ENCODE measurements around the gene TRIM74. TPM values are rescaled to one million over a fixed set of nuclear protein-coding genes. Genes with fewer than 3 reads are reported as not detected.
"Not testable (repeated sequence)": the region's sequence is repeated elsewhere in the genome, so short reads cannot be mapped to it uniquely, and the experiment has no call there.

Gene TRIM74
- total RNA-seq, 1 experiment from 2014 or later: 0.26 TPM

GRCh38 chr7:72928216-72928615, 41.0 kb downstream of the TRIM74 start:
- TF ChIP-seq CTCF (conservative IDR thresholded peaks at IDR 0.05): peak; percentile 32; the same call in 2 of the 3 replicates
- not testable (repeated sequence) for H2BK120ac ChIP-seq (ENCODE audit: low read depth, low read length, poor library complexity, severe bottlenecking)

GRCh38 chr7:72927791-72928190, 41.5 kb downstream of the TRIM74 start:
- H3K4me3 Mint-ChIP-seq; H3K14ac ChIP-seq (ENCODE audit: insufficient read depth, low read length); H2AK5ac ChIP-seq (ENCODE audit: insufficient read length, low read length); DNase-seq; H4K8ac ChIP-seq (replicated peaks; ENCODE audit: insufficient read length, low read depth, low read length); H3K18ac ChIP-seq (ENCODE audit: insufficient read length, low read depth, low read length); H2AFZ ChIP-seq (ENCODE audit: low read length); H4K20me1 ChIP-seq (ENCODE audit: control insufficient read depth, insufficient read depth, insufficient read length); H2BK12ac ChIP-seq (ENCODE audit: insufficient read length, low read depth, low read length); H3K23ac ChIP-seq (ENCODE audit: insufficient read length, low read depth, low read length); H2BK120ac ChIP-seq (ENCODE audit: low read depth, low read length, poor library complexity, severe bottlenecking); H3K56ac ChIP-seq (ENCODE audit: insufficient read length, low read depth, low read length); H3K27me3 Mint-ChIP-seq (ENCODE audit: low read depth); H3K79me1 ChIP-seq (ENCODE audit: insufficient read depth, low read depth, low read length, poor library complexity, severe bottlenecking); H4K5ac ChIP-seq (ENCODE audit: insufficient read length, low read depth, low read length); H2BK5ac ChIP-seq (ENCODE audit: insufficient read length, low read length); H3K23me2 ChIP-seq (ENCODE audit: insufficient read length, low read depth, low read length, poor library complexity, severe bottlenecking); H3K4me1 ChIP-seq (ENCODE audit: insufficient read depth, low read length); H2BK20ac ChIP-seq (ENCODE audit: low read depth, low read length, poor library complexity, severe bottlenecking); H3K4ac ChIP-seq (ENCODE audit: low read depth, low read length); H3K9ac ChIP-seq (ENCODE audit: extremely low read depth, insufficient read length, low read length); H3T11ph ChIP-seq (ENCODE audit: low read length); H2BK15ac ChIP-seq (ENCODE audit: low read depth, low read length); H3K79me2 ChIP-seq (ENCODE audit: insufficient read depth, low read length); H3K9me3 ChIP-seq (ENCODE audit: control insufficient read depth, low read depth, low read length); H3K9me3 Mint-ChIP-seq; H3K4me2 ChIP-seq (ENCODE audit: insufficient read depth, insufficient read length, low read length); H4K91ac ChIP-seq (ENCODE audit: insufficient read length, low read depth, low read length); H3K27ac Mint-ChIP-seq; H3K27me3 ChIP-seq (ENCODE audit: insufficient read depth, low read length); H3K27ac ChIP-seq (ENCODE audit: insufficient read length, low read depth, low read length): not testable (repeated sequence)
- Mint-ChIP-seq H3K36me3 (ENCODE audit: insufficient read depth in 1 of 3, low read depth in 3 of 3) (peaks cover 32 to 56% (median 50%) of the 10 kb centered on the region in 3 experiments; a peak in 6 of 7 replicates), H3K4me1 (peaks cover 7 to 11% of the 10 kb centered on the region in 2 experiments; a peak in 3 of 4 replicates)
- WGBS (ENCODE audit: extremely low coverage, insufficient read length, low lambda C conversion rate): no CpG with 5 or more reads among the region's 6 CpGs

More at GRCh38 chr7:72928216-72928615, 41.0 kb downstream of the TRIM74 start:
- not testable (repeated sequence) for H4K91ac ChIP-seq (ENCODE audit: insufficient read length, low read depth, low read length); H4K20me1 ChIP-seq (ENCODE audit: control insufficient read depth, insufficient read depth, insufficient read length); H3K4ac ChIP-seq (ENCODE audit: low read depth, low read length); H2AK5ac ChIP-seq (ENCODE audit: insufficient read length, low read length); H3K4me1 ChIP-seq (ENCODE audit: insufficient read depth, low read length); H2AFZ ChIP-seq (ENCODE audit: low read length); H2BK15ac ChIP-seq (ENCODE audit: low read depth, low read length); H3K56ac ChIP-seq (ENCODE audit: insufficient read length, low read depth, low read length); H3K14ac ChIP-seq (ENCODE audit: insufficient read depth, low read length); H2BK5ac ChIP-seq (ENCODE audit: insufficient read length, low read length); H3K9ac ChIP-seq (ENCODE audit: extremely low read depth, insufficient read length, low read length); H3T11ph ChIP-seq (ENCODE audit: low read length); H3K27me3 ChIP-seq (ENCODE audit: insufficient read depth, low read length); H2BK20ac ChIP-seq (ENCODE audit: low read depth, low read length, poor library complexity, severe bottlenecking); H4K8ac ChIP-seq (replicated peaks; ENCODE audit: insufficient read length, low read depth, low read length); H3K4me3 Mint-ChIP-seq; H3K23me2 ChIP-seq (ENCODE audit: insufficient read length, low read depth, low read length, poor library complexity, severe bottlenecking); H3K27me3 Mint-ChIP-seq (ENCODE audit: low read depth); H3K9me3 ChIP-seq (ENCODE audit: control insufficient read depth, low read depth, low read length); H2BK12ac ChIP-seq (ENCODE audit: insufficient read length, low read depth, low read length); DNase-seq; H3K27ac Mint-ChIP-seq; H3K23ac ChIP-seq (ENCODE audit: insufficient read length, low read depth, low read length); H3K9me3 Mint-ChIP-seq; H3K18ac ChIP-seq (ENCODE audit: insufficient read length, low read depth, low read length); H3K79me2 ChIP-seq (ENCODE audit: insufficient read depth, low read length); H3K27ac ChIP-seq (ENCODE audit: insufficient read length, low read depth, low read length); H4K5ac ChIP-seq (ENCODE audit: insufficient read length, low read depth, low read length); H3K4me2 ChIP-seq (ENCODE audit: insufficient read depth, insufficient read length, low read length); H3K79me1 ChIP-seq (ENCODE audit: insufficient read depth, low read depth, low read length, poor library complexity, severe bottlenecking)
- H3K36me3 Mint-ChIP-seq (ENCODE audit: insufficient read depth in 1 of 3, low read depth in 3 of 3): peaks cover 32 to 57% (median 50%) of the 10 kb centered on the region in 3 experiments; a peak in 6 of 7 replicates
- peaks cover 7 to 11% of the 10 kb centered on the region in 2 experiments; a peak in 3 of 4 replicates for H3K4me1 Mint-ChIP-seq
- WGBS (ENCODE audit: extremely low coverage, insufficient read length, low lambda C conversion rate): no CpG with 5 or more reads among the region's 6 CpGs

Measured in H9 (cell line).